Activated effector memory CD4-positive, alpha-beta T cell treated with anti-CD3 and anti-CD28 coated beads, Interleukin-2, amount 50 U/mL, for 16 hours (primary cell): ENCODE measurements around the gene INSRR.
A peak's percentile ranks its signal among the peaks of the same experiment; 100 is the strongest.

ENCODE experiments used
- DNase-seq: peaks from one replicate; pipeline ENCODE4 v3.0.0-alpha.2; 2020

INSRR gene

DNA sequence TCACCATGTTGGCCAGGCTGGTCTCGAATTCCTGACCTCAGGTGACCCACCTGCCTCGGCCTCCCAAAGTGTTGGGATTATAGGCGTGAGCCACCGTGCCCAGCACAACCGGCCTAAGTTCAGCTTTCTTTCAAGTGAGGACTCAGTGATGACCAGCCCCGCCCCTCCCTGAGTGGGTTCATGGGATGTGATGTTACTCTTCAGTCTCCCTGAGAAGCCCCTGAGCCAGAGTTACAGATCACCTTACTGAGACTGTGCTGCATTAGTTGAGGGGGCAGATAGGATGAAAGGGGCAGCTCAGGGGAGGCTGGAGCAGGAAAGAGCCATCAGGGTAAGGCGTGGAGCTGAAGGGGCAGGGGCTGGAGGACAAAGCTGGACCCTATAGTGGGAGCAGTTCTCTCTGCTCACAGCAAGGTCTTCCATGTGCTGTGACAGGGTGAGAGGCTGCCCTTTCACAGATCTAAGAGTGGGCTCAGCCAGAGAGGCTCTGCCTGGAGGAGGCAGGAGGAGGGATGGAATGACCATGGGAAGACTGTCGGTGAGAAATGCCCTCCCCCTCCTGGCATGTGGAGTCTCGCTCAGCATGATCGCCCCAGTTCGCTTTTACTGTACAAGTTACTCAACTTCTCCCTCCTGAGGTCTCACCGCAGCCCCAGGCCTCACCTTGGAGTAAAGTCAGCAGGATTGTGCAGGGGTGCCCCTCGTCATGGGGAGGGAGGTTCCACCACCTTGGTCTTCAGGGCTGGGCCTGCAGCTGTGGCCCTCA, 55.6 kb downstream of the INSRR start:
- DNase-seq: peak; percentile 61

- peak; percentile 57 for DNase-seq
Measured at GRCh38 chr1:156802421-156802935, 56.4 kb downstream of the INSRR start.

DNA sequence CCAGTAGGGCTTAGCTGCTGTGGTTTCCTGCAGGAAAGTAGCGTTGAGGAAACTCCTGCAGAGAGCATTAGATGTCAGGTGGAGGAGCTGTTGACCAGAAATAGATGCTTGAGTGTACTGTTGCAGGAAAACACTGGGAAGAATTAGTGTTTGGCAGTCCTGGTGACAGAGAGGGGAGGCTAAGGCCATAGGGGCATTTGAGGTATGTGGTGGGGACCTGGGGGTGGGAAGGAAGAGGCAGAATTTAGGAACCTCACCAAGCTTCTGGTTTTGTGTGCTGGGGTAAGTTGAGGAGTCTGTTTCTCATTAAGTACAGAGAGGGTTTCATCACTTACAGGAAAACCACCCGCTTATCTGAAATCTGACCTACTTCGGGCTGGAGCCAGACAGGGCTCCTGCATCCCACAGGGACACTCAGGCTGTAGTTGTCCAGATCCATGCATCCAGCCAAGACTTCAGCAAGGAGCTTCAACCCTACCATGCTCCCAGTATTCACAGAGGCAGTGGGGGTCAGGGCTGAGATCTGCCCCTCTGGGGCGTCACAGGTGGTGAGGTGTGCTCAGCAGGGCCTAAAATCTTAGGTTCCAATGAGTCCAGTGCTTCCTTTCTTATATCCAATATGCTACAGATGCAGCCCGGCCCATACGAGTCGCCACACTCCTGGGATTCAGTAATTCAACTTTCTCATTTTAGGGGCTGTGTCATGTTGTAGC, 57.4 kb downstream of the INSRR start:
- peak; percentile 60 for DNase-seq

DNA sequence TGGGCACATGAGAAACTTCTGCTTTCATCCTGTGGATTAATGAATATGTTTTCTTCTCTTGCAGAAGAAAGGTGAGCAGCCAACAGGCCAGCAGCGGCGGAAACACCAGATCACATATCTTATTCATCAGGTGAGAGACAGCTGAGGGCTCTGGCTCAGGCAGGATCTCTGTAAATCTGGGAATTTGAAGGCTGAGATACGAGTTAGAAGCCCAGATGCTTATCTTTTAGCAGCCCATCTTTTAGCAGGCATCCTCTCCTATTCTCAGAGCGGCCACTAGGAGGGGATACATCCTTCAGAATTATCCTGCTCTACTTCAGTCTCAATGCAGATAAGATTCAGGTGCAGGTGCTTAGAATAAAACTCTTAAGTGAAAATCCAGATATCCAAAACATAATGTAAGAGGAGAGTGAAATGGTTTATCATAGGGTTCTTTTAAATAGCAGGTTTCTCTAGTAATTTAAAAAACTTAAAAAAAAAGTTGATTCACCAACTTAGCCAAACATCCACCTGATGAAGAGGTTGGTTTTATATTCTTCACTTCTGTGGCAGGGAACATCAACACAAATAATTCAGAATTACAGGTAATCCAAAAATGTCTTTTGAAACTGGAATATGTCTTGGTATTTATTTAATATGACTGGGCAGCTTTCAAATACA, 61.6 kb downstream of the INSRR start:
- DNase-seq: peak; percentile 79

- peak; percentile 28 for DNase-seq
Measured at GRCh38 chr1:156796340-156797097, 62.4 kb downstream of the INSRR start.

DNA sequence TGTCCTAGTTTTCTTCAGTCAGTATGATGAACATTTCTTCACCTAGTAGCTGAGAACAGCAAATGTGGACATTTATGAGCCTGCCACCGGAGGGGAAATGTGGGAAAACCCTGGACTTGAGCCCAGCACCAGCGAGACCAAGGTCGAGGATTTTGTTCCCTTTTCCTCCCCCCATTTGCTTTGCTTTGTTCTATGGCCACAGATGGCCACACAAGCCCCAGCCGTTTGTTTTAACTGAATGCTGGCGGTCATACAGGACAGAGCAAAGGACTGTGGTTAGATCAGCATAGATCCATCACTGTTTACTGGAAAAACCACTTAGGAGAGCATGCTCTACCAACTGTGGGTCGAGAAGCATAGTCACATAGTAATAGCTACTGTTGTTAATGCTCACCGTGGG, 63.1 kb downstream of the INSRR start:
- DNase-seq: peak; percentile 12

GRCh38 chr1:156795374-156795733, 63.6 kb downstream of the INSRR start:
- peak; percentile 51 for DNase-seq

- DNase-seq: peak; percentile 28
Measured at GRCh38 chr1:156794506-156795373, 64.2 kb downstream of the INSRR start.
